CD8-positive, alpha-beta memory T cell (primary cell): Measurements from ENCODE around the gene RPS2. TPM values are rescaled to one million over a fixed set of nuclear protein-coding genes. Genes with fewer than 3 reads are reported as not detected.

Experiments used
- CTCF ChIA-PET: fragments of 350-600 bp; sonication (Branson Sonifier 250); formaldehyde crosslinking; loops from one replicate; lab custom pipeline; 2021; ENCODE audit warnings: antibody characterized with exemption; lab: Charles Lee
- POLR2A ChIA-PET: fragments of 350-600 bp; sonication (Branson Sonifier 250); formaldehyde crosslinking; loops from one replicate; lab custom pipeline; 2021; ENCODE audit warnings: antibody characterized with exemption; lab: Charles Lee
- DNase-seq, 5 donors: peaks; one replicate each; pipeline versions ENCODE4 v3.0.0 to v3.0.0-alpha.2; 2020 to 2022; ENCODE audit warnings: mixed read lengths in 1 of 5
- H3K27ac ChIP-seq: one replicate; pipeline ENCODE4 v1.7.0; 2013; ENCODE audit warnings: low read depth, mild to moderate bottlenecking, low read length, moderate library complexity
- H3K27me3 ChIP-seq: 2 replicates; pipeline ENCODE4 v1.7.0; 2013; ENCODE audit warnings: low read length, mild to moderate bottlenecking; ENCODE audit not compliant: insufficient read depth, poor library complexity, severe bottlenecking
- H3K36me3 ChIP-seq: 2 replicates; pipeline ENCODE4 v1.7.0; 2013; ENCODE audit warnings: mild to moderate bottlenecking, low read length, moderate library complexity; ENCODE audit not compliant: insufficient read depth
- H3K4me1 ChIP-seq: 2 replicates; pipeline ENCODE4 v1.7.0; 2013; ENCODE audit warnings: mild to moderate bottlenecking, low read length, moderate library complexity; ENCODE audit not compliant: insufficient read depth
- H3K4me3 ChIP-seq: 2 replicates; pipeline ENCODE4 v1.7.0; 2013; ENCODE audit warnings: mild to moderate bottlenecking, low read length
- H3K9me3 ChIP-seq: 2 replicates; pipeline ENCODE4 v1.7.0; 2013; ENCODE audit warnings: mild to moderate bottlenecking, low read length
- H3K27ac Mint-ChIP-seq, 8 donors: one replicate each; pipeline ENCODE4 v1.8.0; 2020 to 2021; ENCODE audit warnings: mixed read lengths in 8 of 8, mild to moderate bottlenecking in 6 of 8, inconsistent platforms in 3 of 8, moderate library complexity in 3 of 8
- H3K27me3 Mint-ChIP-seq, 2 donors: one replicate each; pipeline ENCODE4 v1.8.0; 2020 to 2021; ENCODE audit warnings: mixed read lengths in 2 of 2, mild to moderate bottlenecking in 1 of 2, moderate library complexity in 1 of 2
- H3K36me3 Mint-ChIP-seq, 3 donors: one replicate each; pipeline ENCODE4 v1.8.0; 2020 to 2021; ENCODE audit warnings: mixed read lengths in 3 of 3, inconsistent platforms in 1 of 3, mild to moderate bottlenecking in 1 of 3
- H3K4me1 Mint-ChIP-seq, 3 donors: one replicate each; pipeline ENCODE4 v1.8.0; 2020 to 2021; ENCODE audit warnings: mixed read lengths in 3 of 3, inconsistent platforms in 1 of 3, mild to moderate bottlenecking in 1 of 3
- H3K4me3 Mint-ChIP-seq, 7 donors: one replicate each; pipeline ENCODE4 v1.8.0; 2020 to 2021; ENCODE audit warnings: mixed read lengths in 7 of 7, mild to moderate bottlenecking in 6 of 7, moderate library complexity in 4 of 7, inconsistent platforms in 2 of 7
- H3K9me3 Mint-ChIP-seq, 5 donors: one replicate each; pipeline ENCODE4 v1.8.0; 2020 to 2022; ENCODE audit warnings: mixed read lengths in 5 of 5, mild to moderate bottlenecking in 3 of 5, moderate library complexity in 2 of 5, inconsistent platforms in 1 of 5
- polyA plus RNA-seq: library from polyadenylated mRNA; unstranded; fragments of 300-500 nt; fragmentation: Illumina TruSeq; gene quantifications from one replicate; pipeline ENCODE4 v1.2.3, GENCODE V29; 2021
- total RNA-seq, 2 experiments: library from RNA; stranded (reverse); gene quantifications; one replicate each; pipeline ENCODE4 v1.2.3, GENCODE V29; 2021

Gene RPS2
- total and polyA plus RNA-seq, 3 experiments from 2014 or later: 5,023 to 5,213 (median 5,049) TPM

DNA sequence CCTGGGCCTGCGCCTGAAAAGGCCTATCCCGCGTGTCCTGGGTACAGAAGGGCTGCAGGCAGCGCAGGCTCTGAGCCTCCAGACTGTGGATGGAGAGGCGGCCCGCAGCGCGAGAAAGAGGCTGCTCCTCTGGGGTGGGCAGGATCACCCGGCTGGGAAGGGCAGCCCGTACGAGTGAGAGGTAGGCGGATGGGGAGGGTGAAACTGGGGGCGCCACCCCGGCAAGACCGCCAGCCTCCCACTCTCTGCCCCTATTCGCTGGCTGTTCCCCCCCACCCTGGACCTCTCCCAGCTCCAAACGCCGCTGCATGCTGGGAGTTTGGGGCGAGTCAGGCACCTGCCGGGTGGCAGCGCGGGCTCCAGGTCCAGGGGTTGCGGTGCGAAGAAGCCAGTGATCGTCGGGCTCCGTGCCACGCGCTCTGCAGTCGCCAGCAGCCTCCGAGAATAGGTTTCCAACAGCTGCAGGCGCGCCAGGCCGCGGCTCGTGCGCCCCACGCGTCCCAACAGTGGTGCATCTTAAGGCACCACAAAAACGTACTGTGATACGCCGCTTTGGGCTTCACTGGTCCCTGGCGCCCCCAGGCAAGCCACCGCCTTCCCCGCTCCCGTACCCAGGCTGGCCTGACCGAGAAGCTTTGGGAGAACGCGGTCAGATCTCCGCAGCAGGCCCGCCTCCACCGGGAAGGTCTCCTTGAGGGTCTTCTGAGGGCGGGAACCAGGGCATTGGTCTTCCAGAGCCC is 15.6 kb upstream of the RPS2 start:
- Histone ChIP-seq H3K9me3 (no peaks in the 10 kb centered on the region), H3K36me3 (peaks cover 15% of the 10 kb centered on the region), H3K27ac (no peak overlapping the region), H3K27me3 (peaks cover 16% of the 10 kb centered on the region), H3K4me1 (peaks cover 18% of the 10 kb centered on the region), H3K4me3 (no peak overlapping the region)
- Mint-ChIP-seq H3K36me3 (peaks cover 0 to 34% (median 2%) of the 10 kb centered on the region in 3 donors), H3K9me3 (no peaks in the 10 kb centered on the region), H3K4me1 (peaks cover 8 to 19% (median 12%) of the 10 kb centered on the region in 3 donors), H3K27ac (no peak overlapping the region), H3K27me3 (peaks cover 12 to 16% of the 10 kb centered on the region in 2 donors), H3K4me3 (no peak overlapping the region)
- ChIA-PET POLR2A (interaction anchor here (0.7 kb wide), 1 partner anchor 235 kb away, joined by 3 read pairs; the partner anchor contains the start of gene PGP), CTCF (interaction anchor here (1.5 kb wide), 1 partner anchor 23 kb away, joined by 4 read pairs; no protein-coding TSS in a partner anchor)
- DNase-seq: no peak

DNA sequence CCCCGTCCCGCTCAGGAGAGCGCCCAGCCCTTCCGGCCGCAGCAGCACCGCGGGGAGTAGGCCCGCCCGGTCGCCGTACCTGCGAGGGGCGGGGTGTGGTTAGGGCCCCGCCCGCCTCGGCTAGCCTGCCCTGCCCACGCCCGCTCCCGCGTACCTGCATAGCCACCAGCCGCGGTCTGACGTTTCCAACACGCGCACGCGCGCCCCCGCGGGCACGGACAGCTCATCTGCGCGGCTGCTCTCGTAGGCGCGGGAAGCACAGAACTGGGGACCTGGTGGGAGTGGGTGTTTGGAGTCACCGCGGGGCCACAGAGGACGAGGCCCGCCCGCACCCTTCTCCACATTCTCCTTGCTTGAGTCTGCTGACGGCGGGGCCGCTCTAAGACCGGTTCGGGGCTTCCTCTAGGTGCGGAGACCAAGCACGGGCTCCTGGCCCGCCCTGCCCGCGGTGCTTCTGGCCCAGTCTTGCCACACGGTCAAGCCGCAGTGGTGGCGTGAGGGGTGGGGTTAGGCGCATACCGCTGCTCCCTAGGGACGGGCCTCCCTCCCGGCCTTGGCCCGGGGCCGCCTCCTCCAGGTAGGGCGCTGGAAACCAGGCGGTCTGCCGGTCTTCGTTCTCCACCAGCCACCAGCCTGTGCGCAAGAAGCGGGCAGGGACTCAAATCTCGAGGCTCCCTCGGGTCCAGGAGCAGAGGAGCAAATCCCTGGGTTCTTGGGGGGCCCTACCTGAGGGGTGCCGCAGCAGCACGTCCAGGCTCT is 14.8 kb upstream of the RPS2 start:
- Mint-ChIP-seq H3K4me1 (peaks cover 2 to 12% (median 6%) of the 10 kb centered on the region in 3 donors), H3K27ac (no peak overlapping the region), H3K36me3 (peaks cover 0 to 40% (median 2%) of the 10 kb centered on the region in 3 donors), H3K9me3 (no peaks in the 10 kb centered on the region), H3K27me3 (peaks cover 12 to 16% of the 10 kb centered on the region in 2 donors), H3K4me3 (peak overlapping the region in 1 of 7 donors; percentile 32)
- POLR2A ChIA-PET: interaction anchor here (0.5 to 1.7 kb wide), 2 partner anchors 43 to 197 kb away, joined by 3 to 4 read pairs; partner anchors contain the start of genes NUBP2 and SPSB3
- Histone ChIP-seq H3K27me3 (peaks cover 16% of the 10 kb centered on the region), H3K4me1 (peaks cover 11% of the 10 kb centered on the region), H3K9me3 (no peaks in the 10 kb centered on the region), H3K36me3 (peaks cover 20% of the 10 kb centered on the region), H3K27ac (no peak overlapping the region), H3K4me3 (no peak overlapping the region)
- no peak for DNase-seq
- CTCF ChIA-PET: interaction anchor here (1.5 kb wide), 1 partner anchor 24 kb away, joined by 4 read pairs; no protein-coding TSS in a partner anchor

GRCh38 chr16:1978476-1979120 is 14.0 kb upstream of the RPS2 start:
- Histone ChIP-seq H3K9me3 (no peaks in the 10 kb centered on the region), H3K27me3 (peaks cover 16% of the 10 kb centered on the region), H3K27ac (no peak overlapping the region), H3K36me3 (peaks cover 20% of the 10 kb centered on the region), H3K4me3 (no peak overlapping the region), H3K4me1 (peaks cover 9% of the 10 kb centered on the region)
- Mint-ChIP-seq H3K4me3 (no peak overlapping the region), H3K9me3 (no peaks in the 10 kb centered on the region), H3K4me1 (peaks cover 2 to 11% (median 6%) of the 10 kb centered on the region in 3 donors), H3K27me3 (peaks cover 12 to 16% of the 10 kb centered on the region in 2 donors), H3K36me3 (peaks cover 0 to 45% (median 2%) of the 10 kb centered on the region in 3 donors), H3K27ac (no peak overlapping the region)
- POLR2A ChIA-PET: interaction anchor here (0.5 to 1.7 kb wide), 2 partner anchors 44 to 196 kb away, joined by 3 to 4 read pairs; partner anchors contain the start of genes NUBP2 and SPSB3
- CTCF ChIA-PET: no interaction called here
- no peak for DNase-seq

GRCh38 chr16:1977875-1978268 is 13.2 kb upstream of the RPS2 start:
- H3K27ac Mint-ChIP-seq: no peak overlapping the region
- POLR2A ChIA-PET: no interaction called here
- Histone ChIP-seq H3K4me1 (peaks cover 6% of the 10 kb centered on the region), H3K9me3 (no peaks in the 10 kb centered on the region), H3K36me3 (peaks cover 20% of the 10 kb centered on the region), H3K4me3 (no peak overlapping the region), H3K27me3 (peaks cover 16% of the 10 kb centered on the region), H3K27ac (no peak overlapping the region)
- DNase-seq: no peak
- peaks cover 12% of the 10 kb centered on the region in 2 donors for H3K27me3 Mint-ChIP-seq
- no peak overlapping the region for H3K4me3 Mint-ChIP-seq
- CTCF ChIA-PET: interaction anchor here (1.1 kb wide), 1 partner anchor 26 kb away, joined by 3 read pairs; no protein-coding TSS in a partner anchor
- no peaks in the 10 kb centered on the region for H3K9me3 Mint-ChIP-seq
- peaks cover 0 to 48% (median 2%) of the 10 kb centered on the region in 3 donors for H3K36me3 Mint-ChIP-seq
- peaks cover 2 to 6% (median 3%) of the 10 kb centered on the region in 3 donors for H3K4me1 Mint-ChIP-seq

DNA sequence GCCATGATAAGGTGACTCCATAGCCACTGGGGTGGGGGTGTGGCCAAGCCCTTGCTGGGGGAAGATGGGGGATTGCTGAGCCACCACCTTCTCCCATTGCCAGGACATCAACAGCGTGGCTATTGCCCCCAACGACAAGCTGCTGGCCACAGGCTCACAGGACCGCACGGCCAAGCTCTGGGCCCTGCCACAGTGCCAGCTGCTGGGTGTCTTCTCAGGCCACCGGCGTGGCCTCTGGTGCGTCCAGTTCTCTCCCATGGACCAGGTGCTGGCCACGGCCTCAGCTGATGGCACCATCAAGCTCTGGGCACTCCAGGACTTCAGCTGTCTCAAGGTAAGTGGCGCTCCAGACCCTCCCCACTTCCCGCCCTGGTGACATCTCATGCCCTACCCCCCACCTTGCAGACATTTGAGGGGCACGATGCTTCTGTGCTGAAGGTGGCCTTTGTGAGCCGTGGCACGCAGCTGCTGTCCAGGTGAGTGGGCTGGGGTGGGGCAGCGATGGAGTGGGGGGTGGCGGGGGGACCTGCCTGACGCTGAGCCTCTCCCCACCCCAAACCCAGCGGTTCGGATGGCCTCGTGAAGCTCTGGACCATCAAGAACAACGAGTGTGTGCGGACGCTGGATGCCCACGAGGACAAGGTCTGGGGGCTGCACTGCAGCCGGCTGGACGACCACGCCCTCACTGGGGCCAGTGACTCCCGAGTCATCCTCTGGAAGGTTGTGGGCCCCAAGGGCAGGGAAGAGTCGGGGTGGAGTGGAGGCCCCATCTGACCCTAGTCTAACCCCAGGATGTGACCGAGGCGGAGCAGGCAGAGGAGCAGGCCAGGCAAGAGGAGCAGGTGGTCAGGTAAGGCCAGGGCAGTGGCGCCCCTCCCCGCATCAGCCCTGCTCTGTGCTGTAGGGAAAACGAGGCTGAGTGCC is 12.6 kb upstream of the RPS2 start:
- H3K4me3 Mint-ChIP-seq: no peak overlapping the region
- H3K27me3 Mint-ChIP-seq: peaks cover 11 to 12% of the 10 kb centered on the region in 2 donors
- peaks cover 0 to 51% (median 2%) of the 10 kb centered on the region in 3 donors for H3K36me3 Mint-ChIP-seq
- no peak overlapping the region for H3K27ac ChIP-seq
- POLR2A ChIA-PET: interaction anchor here (1.4 kb wide), 1 partner anchor 13 kb away, joined by 5 read pairs; the partner anchor contains the start of gene RPS2
- peaks cover 6% of the 10 kb centered on the region in 3 donors for H3K4me1 Mint-ChIP-seq
- H3K27me3 ChIP-seq: peaks cover 16% of the 10 kb centered on the region
- no peak overlapping the region for H3K4me3 ChIP-seq
- peaks cover 20% of the 10 kb centered on the region for H3K36me3 ChIP-seq
- CTCF ChIA-PET: interaction anchor here (1.0 to 1.1 kb wide), 2 partner anchors 27 to 163 kb away, joined by 3 to 4 read pairs; no protein-coding TSS in a partner anchor
- H3K27ac Mint-ChIP-seq: no peak overlapping the region
- no peaks in the 10 kb centered on the region for H3K9me3 Mint-ChIP-seq
- peaks cover 9% of the 10 kb centered on the region for H3K4me1 ChIP-seq
- no peaks in the 10 kb centered on the region for H3K9me3 ChIP-seq
- DNase-seq: no peak

GRCh38 chr16:1976216-1976520 is 11.5 kb upstream of the RPS2 start:
- ChIA-PET CTCF (no interaction called here), POLR2A (interaction anchor here (1.4 kb wide), 1 partner anchor 11 kb away, joined by 5 read pairs; the partner anchor contains the start of gene RPS2)

More at GRCh38 chr16:1976216-1976520, 11.5 kb upstream of the RPS2 start:
- no peak for DNase-seq
- no peak overlapping the region for H3K27ac Mint-ChIP-seq
- H3K4me1 ChIP-seq: peaks cover 12% of the 10 kb centered on the region
- H3K4me3 Mint-ChIP-seq: no peak overlapping the region
- peaks cover 13 to 15% (median 14%) of the 10 kb centered on the region in 3 donors for H3K4me1 Mint-ChIP-seq
- H3K36me3 Mint-ChIP-seq: peaks cover 0 to 57% (median 2%) of the 10 kb centered on the region in 3 donors
- H3K9me3 Mint-ChIP-seq: peaks cover 0 to 5% (median 0%) of the 10 kb centered on the region in 5 donors
- peaks cover 8% of the 10 kb centered on the region for H3K27me3 ChIP-seq
- no peaks in the 10 kb centered on the region for H3K9me3 ChIP-seq
- H3K4me3 ChIP-seq: no peak overlapping the region
- peaks cover 20% of the 10 kb centered on the region for H3K36me3 ChIP-seq
- peaks cover 6 to 13% of the 10 kb centered on the region in 2 donors for H3K27me3 Mint-ChIP-seq
- no peak overlapping the region for H3K27ac ChIP-seq
